ENCODE measurements around the gene SAMM50.
A peak's percentile ranks its signal among the peaks of the same experiment; 100 is the strongest.
"Not testable (repeated sequence)": the region's sequence is repeated elsewhere in the genome, so short reads cannot be mapped to it uniquely, and the experiment has no call there.

Gene SAMM50

DNA sequence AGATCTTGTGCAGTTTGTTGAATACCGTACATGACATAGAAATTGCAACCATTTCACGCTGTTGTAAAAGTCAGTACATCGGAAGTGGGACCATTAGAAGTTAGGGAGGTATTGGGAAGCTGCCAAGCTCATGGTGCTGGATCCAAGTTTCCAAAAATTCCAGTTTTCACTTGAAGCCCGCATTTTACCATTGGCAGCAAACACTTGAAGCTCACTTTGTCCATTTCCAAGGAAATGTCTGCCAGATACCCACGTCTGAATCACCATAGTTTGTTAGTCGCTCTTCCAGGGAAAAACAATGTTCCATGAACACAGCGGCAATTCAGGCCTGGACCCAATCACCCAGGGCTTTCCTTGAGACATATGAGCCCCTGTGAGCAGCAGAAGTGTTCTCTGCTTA lies 46.3 kb downstream of the SAMM50 start:
- no peak for DNase-seq (ENCODE audit: low spot score)

DNA sequence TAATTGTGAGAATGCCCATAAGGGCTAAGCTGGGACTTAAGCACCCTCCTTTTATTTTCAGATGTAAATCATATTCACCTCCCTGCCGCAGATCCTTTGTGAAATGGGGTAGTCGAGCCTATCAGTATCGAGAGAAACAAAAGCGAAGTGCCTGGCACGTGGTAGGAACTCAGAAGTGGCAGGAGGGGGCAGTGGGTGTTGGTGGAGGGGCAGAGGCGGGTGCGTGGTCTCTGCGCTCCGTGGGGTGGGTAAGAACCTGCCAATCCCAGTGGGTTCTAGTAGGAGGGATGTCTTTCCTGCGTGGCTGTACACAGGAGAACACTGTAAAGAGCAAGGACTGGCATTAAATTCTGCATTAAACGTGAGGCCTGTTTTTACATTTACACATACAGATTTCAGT lies 47.1 kb downstream of the SAMM50 start:
- DNase-seq (ENCODE audit: low spot score), result no peak

DNA sequence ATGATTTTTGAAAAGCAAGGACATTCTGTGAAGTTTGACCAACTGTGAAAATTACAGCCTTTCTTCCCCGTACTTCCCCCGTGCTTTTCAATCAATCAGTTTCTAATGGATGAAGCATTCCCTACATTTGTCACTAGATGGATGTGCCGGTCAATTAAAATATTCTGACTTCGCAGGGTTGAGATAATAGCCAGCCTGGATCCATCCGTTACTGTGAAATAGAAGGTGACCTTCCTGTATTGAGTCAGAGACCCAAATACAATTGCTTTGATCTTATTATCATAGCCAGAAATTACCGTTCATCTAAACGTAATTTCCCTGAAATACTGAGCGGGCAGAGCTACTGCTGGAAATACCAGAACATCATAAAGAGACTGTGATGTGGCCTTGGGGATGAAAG lies 47.8 kb downstream of the SAMM50 start:
- no peak for DNase-seq (ENCODE audit: low spot score)

DNA sequence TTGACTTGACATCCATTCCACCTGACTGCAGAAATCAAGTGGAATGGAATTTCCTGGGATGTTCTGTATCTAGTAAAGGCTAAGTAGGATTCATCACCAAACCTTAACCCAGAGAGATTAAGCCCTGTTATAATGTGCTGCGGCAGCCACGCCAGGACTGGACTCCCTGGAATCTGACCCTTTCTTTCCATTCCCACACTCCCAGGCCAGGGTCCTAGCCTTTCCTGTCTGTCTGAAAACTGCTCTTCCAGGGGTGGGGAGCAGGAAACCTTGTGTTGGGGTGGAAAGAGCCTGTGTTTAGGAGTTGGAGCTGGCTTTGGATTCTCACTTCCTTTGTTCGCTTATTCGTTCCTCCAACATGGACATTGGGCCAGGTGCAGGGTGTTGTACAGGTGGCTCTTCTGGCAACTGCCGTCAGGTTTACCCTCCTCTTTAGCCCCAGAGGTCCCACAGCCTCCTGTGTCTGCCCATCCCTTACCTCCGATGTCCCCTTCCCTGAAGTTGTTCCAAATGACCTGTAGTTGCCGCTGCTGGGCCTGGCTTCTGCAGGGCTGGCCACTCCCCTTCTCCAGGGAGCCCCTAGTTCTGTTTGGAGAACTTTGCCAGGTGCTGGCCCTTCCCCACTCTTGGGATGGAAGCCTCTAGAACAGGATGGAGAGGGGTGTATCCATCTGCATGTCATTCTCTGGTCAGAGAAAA lies 48.3 kb downstream of the SAMM50 start:
- DNase-seq (ENCODE audit: low spot score), result no peak

DNA sequence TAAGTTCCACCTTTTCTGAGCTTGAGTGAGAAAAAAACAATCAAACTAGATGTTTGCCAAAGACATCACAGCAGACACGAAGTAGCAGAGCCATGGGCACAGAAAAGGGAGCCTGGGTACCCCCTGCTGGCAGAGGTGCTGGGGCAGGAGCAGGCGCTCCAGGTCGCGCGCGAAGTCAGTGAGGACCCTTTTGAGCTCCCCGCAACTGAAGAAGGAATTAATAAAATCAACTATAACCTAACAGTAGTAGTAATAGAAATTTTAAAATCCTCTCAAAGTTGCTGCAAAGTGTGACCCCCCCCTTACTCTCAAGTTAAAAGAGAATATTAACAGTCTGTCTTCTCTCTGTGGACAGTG lies 48.8 kb downstream of the SAMM50 start:
- no peak for DNase-seq (ENCODE audit: low spot score)

DNA sequence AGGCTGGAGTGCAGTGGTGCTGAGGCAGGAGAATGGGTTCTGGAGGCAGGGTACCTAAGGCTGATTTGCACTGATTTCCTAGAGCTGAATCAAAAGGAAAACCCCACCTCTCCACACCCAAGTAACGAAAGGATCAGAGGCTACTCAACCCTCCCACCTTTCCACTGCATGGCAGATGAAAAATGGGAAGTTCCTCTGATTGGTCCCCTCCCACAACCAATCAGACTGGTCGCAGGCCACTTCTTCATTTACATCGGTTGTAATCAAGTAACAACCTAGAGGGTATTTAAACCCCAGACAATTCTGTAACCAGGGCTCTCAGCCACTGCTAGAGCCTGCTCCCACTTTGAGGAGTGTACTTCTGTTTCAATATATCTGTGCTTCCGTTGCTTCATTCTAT lies 50.3 kb downstream of the SAMM50 start:
- DNase-seq (ENCODE audit: low spot score), result no peak

DNA sequence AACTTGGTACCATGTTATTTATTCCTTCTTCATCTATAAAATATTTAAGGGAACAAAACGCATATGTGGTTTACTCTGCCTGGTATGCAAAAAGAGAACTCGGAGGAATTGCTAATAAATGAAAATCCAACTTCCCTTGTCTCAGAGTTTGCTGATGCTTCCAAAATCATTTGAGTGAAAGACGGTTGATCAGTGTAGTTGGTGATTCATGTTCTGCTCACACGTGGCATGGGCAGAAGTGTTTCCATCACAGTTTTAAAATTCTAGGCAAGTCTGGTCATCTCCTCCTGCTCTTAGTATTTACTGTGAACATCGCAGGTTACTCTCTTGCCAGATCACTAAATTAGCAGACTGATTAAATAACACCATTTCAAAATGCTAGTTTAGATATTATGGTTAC lies 56.9 kb downstream of the SAMM50 start:
- no peak for DNase-seq (ENCODE audit: low spot score)

DNA sequence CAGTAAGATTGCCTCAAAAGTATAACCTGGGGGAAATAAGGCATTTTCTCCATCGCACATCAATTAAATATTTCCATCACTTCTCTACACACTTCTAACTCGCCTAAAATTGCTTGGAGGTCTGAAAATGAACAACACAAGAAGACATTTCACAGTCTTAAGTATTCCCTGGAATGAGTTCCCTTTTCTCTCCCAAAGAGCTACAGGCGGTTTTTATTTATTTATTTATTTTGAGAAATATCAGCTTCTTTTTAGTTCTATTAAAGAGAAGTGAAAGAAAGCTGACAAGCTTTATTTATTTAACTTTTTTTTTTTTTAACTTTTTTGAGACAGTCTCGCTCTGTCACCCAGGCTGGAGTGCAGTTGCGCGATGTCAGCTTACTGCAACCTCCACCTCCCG lies 57.3 kb downstream of the SAMM50 start:
- DNase-seq (ENCODE audit: low spot score), result no peak

DNA sequence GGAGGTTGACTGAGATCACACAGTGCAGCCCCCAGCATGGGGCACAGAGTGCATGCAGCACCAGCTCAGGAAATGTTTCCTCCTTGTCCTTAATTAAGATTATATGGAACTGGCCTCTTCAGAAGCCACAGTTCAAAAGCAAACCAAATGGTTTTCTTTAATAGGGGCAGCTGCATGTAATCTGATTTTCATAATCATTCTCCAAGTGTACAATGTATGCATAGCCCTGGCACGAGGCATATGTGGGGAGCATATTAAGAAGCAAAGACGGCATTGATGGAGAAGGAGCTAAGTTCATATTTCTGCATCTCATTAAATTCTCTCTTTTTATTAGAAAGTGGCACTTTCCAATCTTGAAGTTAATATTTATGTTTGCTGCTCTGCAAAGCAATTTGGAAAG lies 59.0 kb downstream of the SAMM50 start:
- DNase-seq (ENCODE audit: low spot score), result no peak

DNA sequence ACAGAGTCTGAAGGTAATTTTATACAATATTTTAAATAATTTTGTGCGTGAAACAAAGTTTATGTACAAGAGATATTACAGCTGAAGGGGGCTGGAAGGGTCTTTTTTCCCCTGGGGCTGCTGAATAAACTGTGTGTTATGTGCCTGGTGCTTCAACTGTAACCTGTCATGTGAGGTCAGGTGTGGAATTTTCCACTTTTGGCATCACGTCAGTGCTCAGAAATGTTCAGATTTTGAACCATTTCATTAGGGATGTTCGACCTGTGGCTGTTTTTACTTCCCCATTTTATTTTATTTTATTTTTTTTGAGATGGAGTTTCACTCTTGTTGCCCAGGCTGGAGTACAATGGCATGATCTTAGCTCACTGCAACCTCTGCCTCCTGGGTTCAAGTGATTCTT lies 61.3 kb downstream of the SAMM50 start:
- not testable (repeated sequence) for DNase-seq (ENCODE audit: low spot score)

DNA sequence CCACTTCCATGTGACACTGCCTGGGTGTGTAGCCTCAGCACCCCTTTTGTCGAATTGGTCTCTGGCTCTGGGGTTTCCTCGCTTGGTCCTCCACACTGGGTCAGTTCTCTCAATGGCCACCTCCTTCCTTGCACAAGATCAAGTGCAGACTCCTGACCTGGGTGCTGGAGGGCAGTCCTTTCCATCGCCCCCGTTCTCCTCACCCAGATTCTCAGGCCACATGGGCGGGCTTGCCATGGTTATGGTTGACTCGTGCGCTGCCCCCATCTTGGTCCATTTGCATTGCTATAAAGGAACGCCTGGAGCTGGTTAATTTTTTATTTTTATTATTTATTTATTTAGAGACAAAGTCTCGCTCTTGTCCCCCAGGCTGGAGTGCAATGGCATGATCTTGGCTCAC lies 63.4 kb downstream of the SAMM50 start:
- DNase-seq (ENCODE audit: low spot score), result no peak

DNA sequence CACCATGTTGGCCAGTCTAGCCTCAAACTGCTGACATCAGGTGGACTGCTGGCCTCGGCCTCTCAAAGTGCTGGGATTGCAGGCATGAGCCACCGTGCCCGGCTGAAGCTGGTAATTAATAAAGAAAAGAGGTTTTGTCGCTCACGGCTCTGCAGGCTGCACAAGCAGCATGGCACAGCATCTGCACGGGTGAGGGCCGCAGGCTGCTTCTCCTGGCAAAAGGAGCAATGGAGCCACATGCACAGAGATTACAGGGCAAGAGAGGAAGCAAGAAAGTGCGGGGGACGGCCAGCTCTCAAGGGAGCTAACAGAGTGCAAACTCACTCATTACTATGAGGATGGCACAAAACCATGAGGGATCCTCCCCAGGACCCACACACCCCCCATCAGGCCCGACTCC lies 64.2 kb downstream of the SAMM50 start:
- no peak for DNase-seq (ENCODE audit: low spot score)

DNA sequence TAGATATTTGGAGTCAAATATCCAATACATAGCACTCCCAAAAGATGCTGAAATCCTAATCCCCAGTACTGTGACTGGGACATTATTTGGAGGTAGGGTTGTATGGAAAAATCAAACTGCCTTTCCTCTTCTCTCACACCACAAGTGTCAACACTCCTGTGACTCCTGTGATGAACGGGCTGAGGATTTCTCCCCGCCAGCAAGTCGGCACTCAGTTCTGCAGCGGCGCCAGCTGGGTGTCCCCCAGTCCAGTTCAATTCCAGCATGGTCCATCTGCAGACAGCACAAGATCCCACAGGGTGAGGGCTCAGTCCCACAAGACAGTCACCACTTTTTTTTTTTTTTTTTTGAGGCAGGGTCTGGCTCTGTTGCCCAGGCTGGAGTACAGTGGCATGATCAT lies 64.6 kb downstream of the SAMM50 start:
- no peak for DNase-seq (ENCODE audit: low spot score)

DNA sequence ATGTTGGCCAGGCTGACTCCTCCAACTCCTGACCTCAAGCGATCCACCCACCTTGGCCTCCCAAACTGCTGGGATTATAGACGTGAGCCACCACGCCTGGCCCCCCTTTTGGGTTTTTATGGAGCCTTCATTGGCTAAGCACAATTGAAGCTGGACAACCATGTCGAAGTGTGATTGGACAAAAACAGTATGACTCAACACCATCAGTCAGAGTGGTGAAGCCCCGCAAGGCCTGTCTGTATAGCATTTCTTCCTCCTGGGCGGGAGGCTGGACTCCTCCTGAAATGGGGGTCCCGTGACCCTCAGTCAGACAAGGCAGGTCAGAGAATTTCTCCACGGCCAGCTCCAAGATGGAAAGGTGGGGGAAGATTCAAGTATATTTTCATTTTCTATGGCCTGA lies 65.7 kb downstream of the SAMM50 start:
- DNase-seq (ENCODE audit: low spot score), result no peak

DNA sequence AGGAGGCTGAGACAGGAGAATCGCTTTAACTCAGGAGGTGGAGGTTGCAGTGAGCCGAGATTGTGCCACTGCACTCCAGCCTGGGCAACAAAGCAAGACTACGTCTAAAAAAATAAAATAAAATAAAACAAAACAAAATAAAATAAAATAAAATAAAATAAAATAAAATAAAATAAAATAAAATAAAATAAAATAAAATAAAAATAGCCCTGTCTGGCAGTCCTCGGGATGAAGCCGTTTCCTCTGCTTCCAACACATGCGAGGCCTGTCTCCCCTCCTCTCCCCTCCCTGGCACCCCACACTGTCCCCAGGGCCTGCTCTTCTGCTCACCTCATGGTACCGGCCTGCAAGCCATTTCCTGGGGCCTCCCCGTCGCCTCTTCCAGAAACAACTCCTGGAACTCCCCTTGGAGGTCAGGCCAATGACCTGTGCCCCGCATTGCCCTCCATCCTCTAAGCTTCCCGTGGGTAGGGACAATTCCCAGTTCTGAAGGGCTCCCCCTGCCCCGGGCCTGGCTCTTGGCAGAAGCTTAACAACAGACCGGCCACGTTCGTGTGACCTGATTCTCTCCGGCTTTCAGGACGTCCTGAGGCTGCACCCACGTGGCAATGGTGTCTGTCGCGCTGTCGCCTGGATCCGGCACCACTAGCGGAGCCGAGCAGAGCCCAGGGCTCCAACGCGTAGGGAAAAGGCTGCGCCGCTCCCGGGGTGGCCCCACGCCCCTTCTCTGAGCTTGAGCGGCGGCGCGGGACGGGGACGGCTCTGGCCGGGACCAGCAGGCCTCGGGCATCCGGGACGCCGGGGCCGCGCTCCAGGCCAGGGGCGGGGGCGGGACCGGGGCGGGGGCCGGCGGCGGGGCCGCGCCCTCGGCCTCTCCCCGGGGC lies 68.4 kb downstream of the SAMM50 start:
- DNase-seq (ENCODE audit: low spot score), result peak; percentile 39

DNA sequence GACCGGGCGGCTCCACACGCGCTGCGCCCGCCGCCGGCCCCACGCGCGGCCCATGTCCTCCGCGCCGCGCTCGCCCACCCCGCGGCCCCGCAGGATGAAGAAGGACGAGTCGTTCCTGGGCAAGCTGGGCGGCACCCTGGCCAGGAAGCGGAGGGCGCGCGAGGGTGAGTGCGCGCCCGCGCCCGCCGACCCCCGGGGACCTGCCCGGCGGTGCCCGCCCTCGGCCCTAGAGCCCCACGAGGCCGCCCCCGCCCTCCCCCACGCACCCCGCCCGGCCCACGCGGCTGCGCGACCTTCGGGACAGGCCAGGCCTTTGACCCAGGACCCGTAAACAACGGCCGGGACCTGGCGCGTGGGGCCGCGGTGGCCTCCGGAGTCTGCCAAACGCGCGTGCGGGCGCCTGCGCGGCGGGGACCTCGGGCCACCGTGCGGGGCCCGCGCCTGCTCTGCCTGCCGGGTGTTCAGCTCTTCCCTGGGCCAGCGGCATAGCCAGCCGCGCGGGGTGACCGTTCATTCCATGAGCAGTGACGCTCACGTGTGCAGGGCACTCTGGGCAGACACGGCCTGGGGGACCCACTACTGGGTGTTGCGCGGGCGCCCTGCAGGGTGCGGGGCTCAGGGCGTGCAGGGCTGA lies 69.2 kb downstream of the SAMM50 start, which contains the start of gene PARVB:
Gene PARVB (plus strand): TSS at position 15 of the 634 bp plus-strand sequence. CDS start 38 bp downstream, at position 53.
- DNase-seq (ENCODE audit: low spot score), result peak; percentile 42

DNA sequence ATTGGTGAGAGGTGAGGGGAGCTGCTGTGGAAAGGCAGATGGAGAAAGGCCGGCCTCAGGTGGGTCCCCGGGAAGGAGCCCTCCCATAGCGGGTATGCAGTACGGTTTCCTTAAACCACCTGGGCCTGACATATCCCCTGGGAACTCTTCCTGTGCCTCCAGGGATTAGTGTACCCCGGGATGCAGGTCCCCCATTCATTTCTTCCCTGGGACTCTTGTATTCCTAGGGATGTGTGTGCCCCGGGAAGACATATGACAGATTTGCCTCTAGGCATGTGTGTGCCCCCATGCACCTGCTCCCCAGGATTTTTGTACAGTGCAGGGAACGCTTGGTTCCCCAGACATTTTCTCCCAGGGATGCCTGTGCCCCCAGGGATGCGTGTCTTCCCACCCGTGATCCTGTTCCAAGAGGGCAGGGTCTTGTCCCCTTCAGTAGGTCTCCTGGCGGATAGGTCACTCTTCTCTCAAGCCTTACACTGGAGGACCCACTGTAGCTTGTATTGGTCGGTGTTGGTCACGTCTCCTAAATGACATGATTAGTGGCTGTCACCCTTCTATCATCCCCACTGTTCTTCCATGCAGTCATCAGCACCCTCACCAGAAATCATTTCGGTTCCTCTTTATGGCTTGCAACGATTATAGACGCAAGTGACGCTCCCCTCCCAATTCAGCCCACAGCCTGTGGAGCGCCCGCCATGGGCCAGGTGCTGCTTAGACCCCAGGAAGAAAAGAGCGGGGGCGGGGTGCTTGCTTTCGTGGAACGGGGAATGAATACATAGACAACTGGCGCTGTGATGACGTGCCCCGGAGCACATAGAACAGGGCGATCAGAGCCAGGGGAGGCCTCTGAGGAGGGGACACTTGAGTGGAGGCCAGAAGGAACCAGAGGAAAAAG lies 70.2 kb downstream of the SAMM50 start:
- DNase-seq (ENCODE audit: low spot score), result no peak

DNA sequence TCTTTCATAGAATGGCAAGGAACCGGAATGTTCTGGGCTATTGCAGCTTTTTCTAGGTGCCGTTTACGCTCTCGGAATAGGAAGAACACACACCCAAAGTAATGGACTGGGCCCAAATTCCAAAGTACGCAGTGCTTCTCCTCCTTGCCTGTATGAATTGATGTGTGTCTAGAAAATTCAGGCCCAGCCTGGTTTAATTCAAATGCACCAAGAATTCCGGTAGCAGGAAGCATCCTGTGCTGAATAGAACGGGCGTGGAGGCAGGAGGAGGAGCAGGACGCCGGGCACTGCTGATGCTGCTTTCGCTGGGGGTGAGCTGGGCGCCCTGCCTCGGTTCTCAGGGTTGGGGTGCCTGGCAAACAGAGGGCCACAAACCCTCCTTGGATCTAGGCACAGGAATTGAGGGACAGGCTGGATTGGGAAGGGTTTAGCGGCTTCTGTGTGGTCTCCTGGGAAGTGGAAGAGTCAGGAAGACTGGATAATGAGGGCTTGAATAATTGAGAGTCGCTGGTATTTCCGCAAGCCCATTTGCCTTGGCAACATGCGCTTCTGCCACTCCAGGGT lies 70.9 kb downstream of the SAMM50 start:
- no peak for DNase-seq (ENCODE audit: low spot score)

DNA sequence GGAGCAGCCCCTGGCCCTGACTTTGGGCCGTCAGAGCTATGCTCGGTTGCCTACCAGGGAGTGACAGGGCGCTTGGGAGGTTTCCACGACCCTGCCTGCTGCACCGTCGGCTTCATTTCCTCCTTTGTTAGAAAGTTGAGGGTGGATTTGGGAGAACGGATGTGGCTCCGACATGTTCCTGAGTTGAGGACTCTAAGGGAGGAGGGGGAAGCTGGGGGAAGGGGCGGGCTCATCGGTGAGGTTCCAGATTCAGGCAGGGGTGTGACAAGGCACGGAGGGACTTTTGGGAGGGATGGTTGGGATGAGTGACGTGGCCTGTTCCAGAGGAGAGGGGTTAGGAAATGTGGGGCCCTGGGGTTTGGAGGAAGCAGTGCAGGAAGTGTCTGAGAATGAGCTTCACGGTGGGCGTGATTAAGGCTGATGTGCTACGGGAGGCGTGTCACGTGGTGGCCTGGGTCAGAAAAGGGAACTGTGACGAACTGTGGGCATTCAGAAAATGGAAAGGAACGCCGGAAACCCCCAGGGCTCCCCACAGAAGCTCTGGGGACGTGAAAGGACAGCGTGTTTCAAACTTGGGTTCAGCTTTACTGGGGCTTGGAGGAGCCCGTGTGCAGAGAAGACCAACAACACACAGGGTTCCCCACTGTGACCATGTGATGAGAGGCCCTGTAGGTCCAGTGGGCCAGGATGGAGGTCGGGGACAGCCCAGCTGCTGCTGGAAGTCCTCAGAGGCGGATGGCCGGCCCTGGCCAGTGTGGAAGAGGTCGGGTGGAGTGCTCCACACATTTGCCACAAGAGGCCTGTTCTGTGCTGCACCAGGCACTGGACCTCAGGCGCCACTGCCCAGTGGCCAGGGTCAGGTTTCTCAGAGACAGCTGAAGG lies 71.6 kb downstream of the SAMM50 start:
- DNase-seq (ENCODE audit: low spot score), result no peak

DNA sequence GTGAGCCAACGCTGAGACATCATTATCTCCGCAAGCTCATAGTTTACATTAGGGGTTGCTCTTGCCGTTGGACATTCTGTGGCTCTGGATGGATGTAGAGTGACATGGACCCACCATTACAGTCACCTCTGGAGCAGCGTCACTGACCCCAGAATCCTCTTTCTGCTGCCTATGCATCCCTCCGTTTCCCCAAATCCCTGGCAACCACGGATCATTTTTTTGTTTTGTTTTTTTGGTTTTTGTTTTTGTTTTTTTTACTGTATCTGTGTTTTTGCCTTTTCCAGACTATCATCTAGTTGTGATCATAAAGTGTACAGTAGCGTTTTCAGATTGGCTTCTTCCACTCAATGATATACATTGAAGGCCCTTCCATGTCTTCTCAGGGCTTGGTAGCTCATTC lies 72.8 kb downstream of the SAMM50 start:
- no peak for DNase-seq (ENCODE audit: low spot score)

DNA sequence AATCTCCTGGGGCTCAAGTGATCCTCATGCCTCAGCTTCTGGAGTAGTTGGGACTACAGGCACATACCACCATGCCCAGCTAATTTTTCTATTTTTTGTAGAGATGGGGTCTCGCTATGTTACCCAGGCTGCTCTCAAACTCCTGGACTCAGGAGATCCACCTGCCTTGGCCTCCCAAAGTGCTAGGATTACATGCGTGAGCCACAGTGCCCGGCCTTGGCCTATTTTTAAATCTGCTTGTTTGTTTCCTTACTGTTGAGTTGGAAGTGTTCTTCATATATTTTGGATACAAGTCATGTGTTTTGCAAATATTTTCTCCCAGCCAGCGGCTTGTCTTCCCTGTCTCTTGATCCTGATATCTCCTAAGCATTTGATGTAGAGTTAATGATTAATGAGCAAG lies 73.8 kb downstream of the SAMM50 start:
- DNase-seq (ENCODE audit: low spot score), result no peak
